ENCODE data around the gene LIPC.

DNA sequence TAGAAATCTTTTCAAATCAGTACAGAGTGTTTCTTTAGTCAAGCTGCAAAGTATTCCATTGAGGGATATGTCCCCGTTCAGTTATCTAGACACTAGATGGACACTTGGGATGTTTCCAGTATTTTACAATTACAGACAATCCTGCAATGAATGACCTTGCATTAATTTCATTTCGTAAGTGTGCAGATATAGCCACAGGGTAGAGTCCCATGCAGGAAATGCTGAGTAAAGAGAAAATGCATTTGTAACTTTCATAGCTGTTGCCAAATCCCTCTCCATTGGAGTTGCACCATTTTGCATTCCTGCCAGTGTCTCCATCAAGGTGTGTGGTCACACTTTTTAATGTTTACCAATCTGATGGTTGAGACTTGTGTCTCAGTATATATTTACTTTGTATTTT, 92.5 kb downstream of the LIPC start:
- TF ChIP-seq EZH2 (IDR thresholded peaks at IDR 0.05; ENCODE audit: borderline replicate concordance, low read depth, low read length, severe bottlenecking): no peak
- TF ChIP-seq, protein P1, sequence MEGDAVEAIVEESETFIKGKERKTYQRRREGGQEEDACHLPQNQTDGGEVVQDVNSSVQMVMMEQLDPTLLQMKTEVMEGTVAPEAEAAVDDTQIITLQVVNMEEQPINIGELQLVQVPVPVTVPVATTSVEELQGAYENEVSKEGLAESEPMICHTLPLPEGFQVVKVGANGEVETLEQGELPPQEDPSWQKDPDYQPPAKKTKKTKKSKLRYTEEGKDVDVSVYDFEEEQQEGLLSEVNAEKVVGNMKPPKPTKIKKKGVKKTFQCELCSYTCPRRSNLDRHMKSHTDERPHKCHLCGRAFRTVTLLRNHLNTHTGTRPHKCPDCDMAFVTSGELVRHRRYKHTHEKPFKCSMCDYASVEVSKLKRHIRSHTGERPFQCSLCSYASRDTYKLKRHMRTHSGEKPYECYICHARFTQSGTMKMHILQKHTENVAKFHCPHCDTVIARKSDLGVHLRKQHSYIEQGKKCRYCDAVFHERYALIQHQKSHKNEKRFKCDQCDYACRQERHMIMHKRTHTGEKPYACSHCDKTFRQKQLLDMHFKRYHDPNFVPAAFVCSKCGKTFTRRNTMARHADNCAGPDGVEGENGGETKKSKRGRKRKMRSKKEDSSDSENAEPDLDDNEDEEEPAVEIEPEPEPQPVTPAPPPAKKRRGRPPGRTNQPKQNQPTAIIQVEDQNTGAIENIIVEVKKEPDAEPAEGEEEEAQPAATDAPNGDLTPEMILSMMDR (IDR thresholded peaks at IDR 0.05; ENCODE audit: extremely low read depth in 1 of 2, insufficient read depth in 1 of 2, low read depth in 1 of 2, low read length in 2 of 2): no peak
- TF ChIP-seq POLR2A (IDR thresholded peaks at IDR 0.05; ENCODE audit: low read depth, low read length): no peak
- TF ChIP-seq MAX (IDR thresholded peaks at IDR 0.05; ENCODE audit: insufficient read depth, insufficient read length): no peak
- no peak for TF ChIP-seq FOS (IDR thresholded peaks at IDR 0.05; ENCODE audit: borderline replicate concordance, insufficient read depth, low read length)

All from endothelial cell of umbilical vein (primary cell).